ENCODE results near the gene SRPRB.

Gene SRPRB

DNA sequence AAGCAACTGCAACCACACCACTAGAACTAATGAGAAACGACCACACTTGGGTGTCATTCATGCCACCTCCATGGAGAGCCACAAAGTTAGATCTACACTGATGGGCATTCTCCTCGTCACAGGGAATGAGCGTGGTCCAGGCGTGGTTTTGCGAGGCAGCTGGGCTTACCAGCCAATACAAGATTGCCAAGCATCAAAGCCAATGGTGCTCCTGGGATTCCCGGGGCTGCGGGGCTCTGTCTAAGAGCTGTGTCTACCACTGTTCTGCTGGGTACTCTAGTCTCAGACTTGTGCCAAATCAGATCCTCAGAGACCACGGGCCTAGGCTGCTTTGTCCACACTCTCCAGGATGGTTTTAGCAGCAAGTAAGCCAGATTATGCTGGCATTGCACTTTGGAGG is 46.3 kb downstream of the SRPRB start:
- Histone ChIP-seq H3K9ac (ENCODE audit: low read depth, low read length) (no peak overlapping the region), H3K27me3 (ENCODE audit: insufficient read depth, low read length) (no peaks in the 10 kb centered on the region), H3K36me3 (ENCODE audit: insufficient read depth, low read length) (no peaks in the 10 kb centered on the region), H3K4me1 (ENCODE audit: insufficient read depth, low read length) (0 out of 2 replicates have a peak, but pooled peaks cover 5% of the 10 kb centered on the region), H3K27ac (ENCODE audit: low read depth, low read length) (no peak overlapping the region), H3K9me3 (ENCODE audit: insufficient read depth, low read depth, low read length) (no peaks in the 10 kb centered on the region), H3K4me3 (ENCODE audit: low read length) (no peak overlapping the region)
- 95% methylated on average over 8 of the region's 8 CpGs for WGBS

GRCh38 chr3:133853063-133853924 is 47.7 kb downstream of the SRPRB start:
- Histone ChIP-seq H3K9ac (ENCODE audit: low read depth, low read length) (no peak overlapping the region), H3K36me3 (ENCODE audit: insufficient read depth, low read length) (no peaks in the 10 kb centered on the region), H3K27me3 (ENCODE audit: insufficient read depth, low read length) (no peaks in the 10 kb centered on the region), H3K27ac (ENCODE audit: low read depth, low read length) (no peak overlapping the region), H3K4me1 (ENCODE audit: insufficient read depth, low read length) (0 out of 2 replicates have a peak, but pooled peaks cover 5% of the 10 kb centered on the region), H3K9me3 (ENCODE audit: insufficient read depth, low read depth, low read length) (no peaks in the 10 kb centered on the region), H3K4me3 (ENCODE audit: low read length) (no peak overlapping the region)
- WGBS = 95% methylated on average over 5 of the region's 5 CpGs

GRCh38 chr3:133853925-133854227 is 48.3 kb downstream of the SRPRB start:
- H3K27me3 ChIP-seq (ENCODE audit: insufficient read depth, low read length) = no peaks in the 10 kb centered on the region
- H3K9ac ChIP-seq (ENCODE audit: low read depth, low read length) = no peak overlapping the region
- H3K27ac ChIP-seq (ENCODE audit: low read depth, low read length) = no peak overlapping the region
- H3K9me3 ChIP-seq (ENCODE audit: insufficient read depth, low read depth, low read length) = no peaks in the 10 kb centered on the region
- no peaks in the 10 kb centered on the region for H3K36me3 ChIP-seq (ENCODE audit: insufficient read depth, low read length)
- no peak overlapping the region for H3K4me3 ChIP-seq (ENCODE audit: low read length)
- 0 out of 2 replicates have a peak, but pooled peaks cover 5% of the 10 kb centered on the region for H3K4me1 ChIP-seq (ENCODE audit: insufficient read depth, low read length)
- WGBS = 92% methylated on average over 2 of the region's 2 CpGs

GRCh38 chr3:133854264-133855001 is 48.8 kb downstream of the SRPRB start:
- Histone ChIP-seq H3K9me3 (ENCODE audit: insufficient read depth, low read depth, low read length) (no peaks in the 10 kb centered on the region), H3K36me3 (ENCODE audit: insufficient read depth, low read length) (no peaks in the 10 kb centered on the region), H3K27ac (ENCODE audit: low read depth, low read length) (no peak overlapping the region), H3K27me3 (ENCODE audit: insufficient read depth, low read length) (no peaks in the 10 kb centered on the region), H3K9ac (ENCODE audit: low read depth, low read length) (no peak overlapping the region), H3K4me1 (ENCODE audit: insufficient read depth, low read length) (0 out of 2 replicates have a peak, but pooled peaks cover 5% of the 10 kb centered on the region), H3K4me3 (ENCODE audit: low read length) (no peak overlapping the region)
- WGBS = 80% methylated on average over 5 of the region's 5 CpGs

GRCh38 chr3:133855002-133855370 is 49.4 kb downstream of the SRPRB start:
- Histone ChIP-seq H3K36me3 (ENCODE audit: insufficient read depth, low read length) (no peaks in the 10 kb centered on the region), H3K27ac (ENCODE audit: low read depth, low read length) (no peak overlapping the region), H3K27me3 (ENCODE audit: insufficient read depth, low read length) (no peaks in the 10 kb centered on the region), H3K4me1 (ENCODE audit: insufficient read depth, low read length) (0 out of 2 replicates have a peak, but pooled peaks cover 5% of the 10 kb centered on the region), H3K9me3 (ENCODE audit: insufficient read depth, low read depth, low read length) (no peaks in the 10 kb centered on the region), H3K9ac (ENCODE audit: low read depth, low read length) (no peak overlapping the region), H3K4me3 (ENCODE audit: low read length) (no peak overlapping the region)
- WGBS = 85% methylated on average over 4 of the region's 4 CpGs

DNA sequence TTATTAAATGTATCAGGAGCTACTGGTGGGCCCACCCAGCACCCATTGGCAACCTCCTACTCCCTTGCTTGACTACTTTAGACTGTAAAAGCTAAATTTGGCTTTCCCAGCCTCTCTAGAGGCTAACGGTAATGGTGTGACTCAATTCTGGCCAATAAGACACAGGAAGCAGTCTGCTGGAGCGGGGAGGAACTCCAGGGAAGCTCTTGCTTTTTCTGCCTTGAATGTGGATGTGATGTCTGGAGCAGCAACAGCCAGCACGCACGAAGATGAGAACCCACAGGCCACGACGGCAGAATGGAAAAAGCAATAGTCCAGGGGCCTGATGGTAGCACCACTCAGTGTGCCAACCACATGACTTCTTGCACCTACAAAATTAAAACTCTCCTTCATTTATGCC is 50.2 kb downstream of the SRPRB start:
- WGBS = 92% methylated on average over 6 of the region's 6 CpGs

DNA sequence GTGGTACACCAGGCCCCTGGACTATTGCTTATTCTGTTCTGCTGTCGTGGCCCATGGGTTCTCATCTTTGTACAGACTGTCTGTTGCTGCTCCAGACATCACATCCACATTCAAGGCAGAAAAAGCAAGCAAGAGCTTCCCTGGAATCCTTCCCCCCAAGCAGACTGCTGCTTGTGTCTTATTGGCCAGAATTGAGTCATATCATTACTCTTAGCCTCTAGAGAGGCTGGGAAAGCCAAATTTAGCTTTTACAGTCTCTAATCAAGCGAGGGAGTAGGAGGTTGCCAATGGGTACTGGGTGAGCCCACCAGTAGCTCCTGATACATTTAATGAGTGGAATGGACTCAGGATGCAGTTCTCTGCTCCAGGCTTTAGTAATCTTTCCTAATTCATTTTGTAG is 50.7 kb downstream of the SRPRB start:
- H3K27ac ChIP-seq (ENCODE audit: low read depth, low read length) = no peak overlapping the region
- H3K4me3 ChIP-seq (ENCODE audit: low read length) = no peak overlapping the region
- WGBS = 91% methylated on average over 2 of the region's 2 CpGs

More for the DNA sequence above, 50.2 kb downstream of the SRPRB start:
- H3K36me3 ChIP-seq (ENCODE audit: insufficient read depth, low read length) = no peaks in the 10 kb centered on the region
- no peaks in the 10 kb centered on the region for H3K9me3 ChIP-seq (ENCODE audit: insufficient read depth, low read depth, low read length)
- peaks cover 5% of the 10 kb centered on the region; the same call in 1 of the 2 replicates for H3K4me1 ChIP-seq (ENCODE audit: insufficient read depth, low read length)
- no peaks in the 10 kb centered on the region for H3K27me3 ChIP-seq (ENCODE audit: insufficient read depth, low read length)
- H3K9ac ChIP-seq (ENCODE audit: low read depth, low read length) = no peak overlapping the region
- H3K4me3 ChIP-seq (ENCODE audit: low read length) = no peak overlapping the region
- no peak overlapping the region for H3K27ac ChIP-seq (ENCODE audit: low read depth, low read length)

GRCh38 chr3:133857767-133858166 is 52.2 kb downstream of the SRPRB start:
- 93% methylated on average over 8 of the region's 8 CpGs for WGBS
- H3K4me1 ChIP-seq (ENCODE audit: insufficient read depth, low read length) = peaks cover 5% of the 10 kb centered on the region; the same call in 1 of the 2 replicates
- H3K27me3 ChIP-seq (ENCODE audit: insufficient read depth, low read length) = no peaks in the 10 kb centered on the region
- H3K4me3 ChIP-seq (ENCODE audit: low read length) = no peak overlapping the region
- no peaks in the 10 kb centered on the region for H3K9me3 ChIP-seq (ENCODE audit: insufficient read depth, low read depth, low read length)
- H3K27ac ChIP-seq (ENCODE audit: low read depth, low read length) = no peak overlapping the region
- H3K9ac ChIP-seq (ENCODE audit: low read depth, low read length) = no peak overlapping the region
- no peaks in the 10 kb centered on the region for H3K36me3 ChIP-seq (ENCODE audit: insufficient read depth, low read length)

More for the DNA sequence above, 50.7 kb downstream of the SRPRB start:
- H3K36me3 ChIP-seq (ENCODE audit: insufficient read depth, low read length) = no peaks in the 10 kb centered on the region
- H3K27me3 ChIP-seq (ENCODE audit: insufficient read depth, low read length) = no peaks in the 10 kb centered on the region
- H3K9me3 ChIP-seq (ENCODE audit: insufficient read depth, low read depth, low read length) = no peaks in the 10 kb centered on the region
- peaks cover 5% of the 10 kb centered on the region; the same call in 1 of the 2 replicates for H3K4me1 ChIP-seq (ENCODE audit: insufficient read depth, low read length)
- no peak overlapping the region for H3K9ac ChIP-seq (ENCODE audit: low read depth, low read length)

GRCh38 chr3:133859381-133860234 is 54.0 kb downstream of the SRPRB start:
- H3K9me3 ChIP-seq (ENCODE audit: insufficient read depth, low read depth, low read length) = no peaks in the 10 kb centered on the region
- WGBS = 96% methylated on average over 12 of the region's 12 CpGs

GRCh38 chr3:133860519-133860918 is 54.9 kb downstream of the SRPRB start:
- no peak overlapping the region for H3K4me3 ChIP-seq (ENCODE audit: low read length)
- H3K9me3 ChIP-seq (ENCODE audit: insufficient read depth, low read depth, low read length) = no peaks in the 10 kb centered on the region
- no peak overlapping the region for H3K9ac ChIP-seq (ENCODE audit: low read depth, low read length)
- no peak overlapping the region for H3K27ac ChIP-seq (ENCODE audit: low read depth, low read length)
- H3K36me3 ChIP-seq (ENCODE audit: insufficient read depth, low read length) = no peaks in the 10 kb centered on the region
- WGBS = 75% methylated on average over 5 of the region's 5 CpGs
- no peaks in the 10 kb centered on the region for H3K27me3 ChIP-seq (ENCODE audit: insufficient read depth, low read length)
- peaks cover 1% of the 10 kb centered on the region; the same call in 1 of the 2 replicates for H3K4me1 ChIP-seq (ENCODE audit: insufficient read depth, low read length)

More at GRCh38 chr3:133859381-133860234, 54.0 kb downstream of the SRPRB start:
- Histone ChIP-seq H3K27ac (ENCODE audit: low read depth, low read length) (no peak overlapping the region), H3K4me3 (ENCODE audit: low read length) (no peak overlapping the region), H3K9ac (ENCODE audit: low read depth, low read length) (no peak overlapping the region), H3K27me3 (ENCODE audit: insufficient read depth, low read length) (no peaks in the 10 kb centered on the region), H3K4me1 (ENCODE audit: insufficient read depth, low read length) (peaks cover 5% of the 10 kb centered on the region; the same call in 1 of the 2 replicates), H3K36me3 (ENCODE audit: insufficient read depth, low read length) (no peaks in the 10 kb centered on the region)
